SKM-1 (cell line): Measurements from ENCODE around the gene STARD6.
"Not testable (repeated sequence)": the region's sequence is repeated elsewhere in the genome, so short reads cannot be mapped to it uniquely, and the experiment has no call there.

Experiments
- DNase-seq: peaks from one replicate; lab custom pipeline; 2025; ENCODE audit not compliant: unreplicated experiment; lab: John Stamatoyannopoulos, UW

The STARD6 gene

DNA sequence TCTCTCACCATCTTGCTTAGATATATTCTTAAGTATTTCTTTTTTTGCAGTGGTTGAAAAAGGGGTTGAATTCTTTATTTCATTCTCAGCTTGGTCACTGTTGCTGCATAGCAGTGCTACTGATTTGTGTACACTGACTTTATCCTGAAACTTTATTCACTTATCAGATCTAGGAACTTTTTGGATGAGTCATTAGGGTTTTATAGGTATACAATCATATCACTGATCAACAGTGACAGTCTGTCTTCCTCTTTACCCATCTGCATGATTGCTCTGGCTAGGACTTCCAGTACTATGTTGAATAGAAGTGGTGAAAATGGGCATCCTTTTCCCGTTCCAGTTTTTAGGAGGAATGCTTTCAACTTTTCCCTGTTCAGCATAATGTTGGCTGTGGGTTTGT is 6.5 kb downstream of the STARD6 start:
- DNase-seq = no peak

DNA sequence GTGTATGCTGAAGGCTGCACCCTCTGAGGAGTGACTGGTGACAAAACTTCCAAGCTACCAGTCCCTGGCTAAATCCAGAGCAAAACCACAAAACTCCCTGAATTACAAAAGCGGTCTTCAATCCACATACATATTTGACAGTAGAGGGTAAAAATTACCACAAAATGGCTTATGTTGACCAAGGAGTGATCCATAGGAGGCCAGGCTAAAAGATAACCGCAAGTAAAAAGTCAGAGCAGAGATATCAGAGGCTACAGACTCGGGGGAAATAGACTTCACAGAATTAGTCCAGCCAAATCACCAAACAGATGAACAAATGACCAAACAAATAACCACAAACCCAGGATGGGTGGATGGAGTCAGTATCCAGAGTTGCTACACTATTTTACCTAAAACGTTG is 19.4 kb downstream of the STARD6 start:
- DNase-seq = no peak

GRCh38 chr18:54335638-54336173 is 22.0 kb downstream of the STARD6 start:
- no peak for DNase-seq

- DNase-seq = no peak
Measured at GRCh38 chr18:54330768-54331548, 26.7 kb downstream of the STARD6 start.

- DNase-seq = no peak
Measured at GRCh38 chr18:54329787-54330186, 27.9 kb downstream of the STARD6 start.

- no peak for DNase-seq
Measured at GRCh38 chr18:54327818-54328217, 29.8 kb downstream of the STARD6 start.

DNA sequence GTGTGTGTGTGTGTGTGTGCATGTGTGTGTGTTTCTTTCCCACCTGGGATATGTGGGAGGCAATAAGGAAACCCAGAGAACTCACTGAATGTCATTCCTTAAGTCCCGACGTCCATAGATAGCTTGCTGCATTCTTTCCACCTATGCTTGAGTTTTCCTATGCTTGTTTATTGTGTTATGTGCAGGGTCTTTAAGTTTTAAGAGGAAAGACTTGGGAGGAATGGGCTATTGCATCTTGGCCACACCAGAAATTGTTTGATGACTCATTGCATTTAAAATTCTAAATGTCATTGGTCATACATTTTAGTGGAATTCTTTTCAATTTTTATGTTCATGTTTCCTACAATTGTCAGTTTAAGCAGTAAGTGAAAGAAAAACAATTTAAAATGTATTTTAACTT is 33.7 kb downstream of the STARD6 start:
- no peak for DNase-seq

GRCh38 chr18:54323561-54323960 is 34.1 kb downstream of the STARD6 start:
- no peak for DNase-seq

DNA sequence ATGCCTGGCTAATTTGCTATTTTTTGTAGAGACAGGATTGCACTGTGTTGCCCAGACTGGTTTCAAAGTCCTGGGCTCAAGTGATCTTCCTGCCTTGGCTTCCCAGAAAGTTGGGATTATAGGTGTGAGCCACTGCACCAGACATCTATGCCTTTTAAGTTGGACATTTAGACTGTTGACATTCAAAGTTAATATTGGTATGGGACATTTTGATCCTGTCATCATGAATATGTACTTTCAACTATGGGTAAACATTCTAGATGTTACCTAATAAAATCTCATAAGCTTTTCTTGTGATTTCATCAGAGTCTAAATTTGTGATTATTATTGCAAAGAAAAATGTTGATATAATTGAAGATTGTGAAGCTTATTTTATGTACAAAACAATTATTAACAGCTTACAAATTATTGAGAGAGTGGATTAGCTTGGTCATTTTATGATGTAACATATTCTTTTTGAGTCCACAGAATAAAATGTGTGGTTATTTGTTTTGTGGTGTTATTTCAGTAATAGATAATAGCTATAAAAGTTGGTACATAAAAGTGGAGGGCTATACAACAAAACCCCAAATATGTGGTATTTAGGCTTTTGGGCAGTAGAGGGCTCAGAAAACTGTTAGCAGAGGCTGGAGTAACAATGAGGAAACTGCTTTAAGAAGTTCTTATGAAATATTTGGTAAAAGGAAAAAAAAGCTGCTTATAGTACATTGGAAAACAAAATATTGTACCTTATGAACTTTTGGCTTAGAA is 41.4 kb downstream of the STARD6 start:
- DNase-seq = no peak

- DNase-seq = not testable (repeated sequence)
Measured at GRCh38 chr18:54309564-54309963, 48.1 kb downstream of the STARD6 start.

DNA sequence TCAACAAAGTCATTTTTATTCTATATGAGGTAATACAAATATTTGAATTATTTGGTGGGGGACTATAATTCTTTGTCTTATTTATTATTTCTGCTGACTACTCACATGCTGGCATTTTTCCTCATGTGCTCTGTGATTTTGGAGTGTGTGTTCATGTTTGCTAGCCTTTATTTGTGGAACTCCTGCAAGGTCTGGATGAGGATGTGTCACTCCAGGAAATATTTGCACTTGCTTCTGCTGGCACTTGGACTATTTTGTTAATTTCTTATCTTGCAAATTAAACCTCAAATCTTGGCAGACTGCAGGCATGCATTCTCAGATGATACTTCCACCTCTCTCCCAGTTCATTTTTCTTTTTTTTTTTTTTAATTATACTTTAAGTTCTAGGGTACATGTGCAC is 54.2 kb downstream of the STARD6 start:
- DNase-seq = no peak

GRCh38 chr18:54298991-54299390 is 58.7 kb downstream of the STARD6 start:
- DNase-seq = not testable (repeated sequence)

DNA sequence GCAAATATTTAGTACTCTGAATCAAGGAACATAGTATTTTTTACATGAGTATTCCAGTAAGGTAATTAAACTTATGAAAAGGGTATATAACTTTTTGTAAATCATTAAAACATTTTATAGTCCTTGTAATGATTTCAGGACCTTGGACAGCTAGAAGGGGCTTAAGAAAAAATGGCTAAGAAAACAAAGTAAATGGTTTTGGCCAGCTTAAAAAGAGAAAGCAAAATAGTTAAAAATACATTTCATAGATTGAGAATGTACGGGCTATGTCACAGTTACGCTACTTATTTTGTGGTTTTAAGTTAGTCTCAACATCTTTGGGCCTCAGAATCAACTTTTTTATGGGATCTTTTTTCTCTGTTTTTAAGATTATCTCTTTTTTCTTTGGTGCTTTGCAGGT is 61.6 kb downstream of the STARD6 start:
- DNase-seq = no peak

- no peak for DNase-seq
Measured at GRCh38 chr18:54294274-54294673, 63.4 kb downstream of the STARD6 start.

GRCh38 chr18:54284981-54285785 is 72.5 kb downstream of the STARD6 start:
- no peak for DNase-seq

DNA sequence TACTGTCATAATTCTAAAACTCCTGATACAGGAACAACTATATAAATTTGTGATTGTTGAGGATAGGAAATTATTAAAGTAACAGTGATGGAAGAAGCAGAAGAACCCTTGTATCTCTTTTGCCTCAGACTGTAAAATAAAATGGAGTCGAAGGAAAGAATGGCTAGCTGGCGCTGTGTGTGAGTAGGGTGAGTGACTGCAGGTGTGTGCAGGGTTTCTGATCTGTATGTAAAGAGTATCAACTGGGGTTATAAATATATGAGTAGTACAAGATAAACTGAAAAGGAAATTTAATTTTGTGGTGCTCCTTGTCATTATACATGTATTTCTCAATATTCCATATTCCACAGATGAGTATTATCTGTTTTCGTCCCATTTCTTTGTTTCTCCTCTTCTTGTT is 73.1 kb downstream of the STARD6 start:
- DNase-seq = no peak

DNA sequence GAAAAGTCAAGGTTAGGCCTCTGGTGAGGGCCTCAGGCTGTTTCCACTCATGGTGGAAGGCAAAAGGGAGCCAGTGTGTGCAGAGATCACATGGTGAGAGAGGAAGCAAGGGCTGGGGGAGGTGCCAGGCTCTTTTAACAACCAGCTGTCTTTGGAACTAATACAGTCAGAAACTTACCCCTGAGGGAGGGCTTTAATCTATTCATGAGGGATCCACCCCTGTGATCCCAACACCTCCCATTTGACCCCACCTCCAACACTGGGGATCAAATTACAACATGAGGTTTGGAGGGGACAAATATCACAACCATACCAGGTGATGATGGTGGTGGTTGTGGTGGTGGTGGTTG is 77.5 kb downstream of the STARD6 start:
- no peak for DNase-seq

GRCh38 chr18:54279477-54280219 is 78.0 kb downstream of the STARD6 start:
- DNase-seq = no peak

DNA sequence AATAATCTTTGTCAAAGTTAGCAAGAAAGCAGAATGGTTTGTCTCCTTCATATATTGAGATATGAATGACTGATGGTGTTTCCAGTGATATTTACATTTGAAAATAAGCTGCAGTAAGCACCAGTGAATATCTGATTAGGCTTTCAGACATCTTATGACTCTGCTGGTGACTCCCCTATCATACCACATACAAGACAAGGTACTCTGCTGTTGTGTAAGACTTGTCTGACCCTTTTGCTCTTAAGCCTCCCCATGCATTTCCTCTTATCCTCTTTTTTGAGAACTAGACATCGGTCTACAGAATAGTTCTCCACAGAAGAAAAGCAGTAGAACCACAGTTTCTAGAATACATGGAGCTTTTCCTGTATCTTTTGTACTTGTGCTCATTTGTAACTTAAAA is 79.0 kb downstream of the STARD6 start:
- DNase-seq = no peak

DNA sequence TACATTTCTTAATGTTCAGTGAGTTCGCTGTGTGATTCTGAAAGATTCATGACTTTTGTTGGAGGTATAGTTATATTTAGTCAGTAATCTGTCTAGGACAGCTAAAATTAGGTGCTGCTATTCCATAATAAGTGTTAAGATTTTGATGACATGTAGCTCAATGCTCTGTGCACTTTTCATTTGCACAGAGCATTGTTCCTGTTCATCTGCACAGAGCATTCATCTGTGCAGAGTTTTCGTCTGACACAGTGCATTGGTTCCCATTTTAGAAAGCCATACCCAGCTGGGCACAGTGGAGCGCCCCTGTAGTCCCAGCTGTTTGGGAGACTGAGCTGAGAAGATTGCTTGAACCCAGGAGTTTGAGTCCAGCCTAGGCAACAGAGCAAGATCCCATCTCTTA is 79.8 kb downstream of the STARD6 start:
- DNase-seq = no peak
